KOPT-K1 (cell line): ENCODE measurements around the gene RGPD5.
"Not testable (repeated sequence)": the region's sequence is repeated elsewhere in the genome, so short reads cannot be mapped to it uniquely, and the experiment has no call there.

ENCODE experiments used
- H3K27ac ChIP-seq: fragments of 200-600 bp; sonication (generic); 2 replicates; pipeline ENCODE4 v1.5.1; 2016; ENCODE audit warnings: antibody characterized with exemption, mild to moderate bottlenecking, low read depth, low read length; ENCODE audit not compliant: poor library complexity, severe bottlenecking
- H3K36me3 ChIP-seq: fragments of 200-600 bp; sonication (generic); 2 replicates; pipeline ENCODE4 v1.5.1; 2017; ENCODE audit warnings: antibody characterized with exemption, mild to moderate bottlenecking, low read length, moderate library complexity; ENCODE audit not compliant: insufficient read depth
- H3K9me3 ChIP-seq: fragments of 200-600 bp; sonication (generic); 2 replicates; pipeline ENCODE4 v1.5.1; 2017; ENCODE audit warnings: antibody characterized with exemption, low read length, mild to moderate bottlenecking; ENCODE audit not compliant: insufficient read depth, poor library complexity, severe bottlenecking

Gene RGPD5

GRCh38 chr2:109794074-109794737, at the start of gene RGPD5:
TSS of gene RGPD5 (plus strand) at chr2:109794305. CDS start at chr2:109794466, 161 bp downstream.
- not testable (repeated sequence) for H3K27ac ChIP-seq, H3K36me3 ChIP-seq, H3K9me3 ChIP-seq

- H3K36me3 ChIP-seq, H3K9me3 ChIP-seq, H3K27ac ChIP-seq: not testable (repeated sequence)
These were observed 42.5 kb upstream of the RGPD5 start for GRCh38 chr2:109751572-109751971.

GRCh38 chr2:109757163-109757824, 36.8 kb upstream of the RGPD5 start:
- H3K27ac ChIP-seq, H3K36me3 ChIP-seq, H3K9me3 ChIP-seq: not testable (repeated sequence)

GRCh38 chr2:109760265-109761042, 33.7 kb upstream of the RGPD5 start:
- H3K36me3 ChIP-seq, H3K9me3 ChIP-seq, H3K27ac ChIP-seq: not testable (repeated sequence)

GRCh38 chr2:109761043-109761454, 33.1 kb upstream of the RGPD5 start:
- H3K9me3 ChIP-seq, H3K27ac ChIP-seq, H3K36me3 ChIP-seq: not testable (repeated sequence)

- H3K9me3 ChIP-seq, H3K36me3 ChIP-seq, H3K27ac ChIP-seq: not testable (repeated sequence)
These were observed 32.1 kb upstream of the RGPD5 start for GRCh38 chr2:109761976-109762375.

- H3K9me3 ChIP-seq, H3K27ac ChIP-seq: not testable (repeated sequence)
These were observed 28.0 kb upstream of the RGPD5 start for GRCh38 chr2:109766074-109766473.

GRCh38 chr2:109766886-109767578, 27.1 kb upstream of the RGPD5 start:
- H3K36me3 ChIP-seq, H3K27ac ChIP-seq, H3K9me3 ChIP-seq: not testable (repeated sequence)

More at GRCh38 chr2:109766074-109766473, 28.0 kb upstream of the RGPD5 start:
- not testable (repeated sequence) for H3K36me3 ChIP-seq

- not testable (repeated sequence) for H3K9me3 ChIP-seq, H3K36me3 ChIP-seq
These were observed 25.2 kb upstream of the RGPD5 start for GRCh38 chr2:109768934-109769333.

GRCh38 chr2:109779118-109779517, 15.0 kb upstream of the RGPD5 start:
- not testable (repeated sequence) for H3K36me3 ChIP-seq

More at GRCh38 chr2:109768934-109769333, 25.2 kb upstream of the RGPD5 start:
- not testable (repeated sequence) for H3K27ac ChIP-seq

GRCh38 chr2:109781147-109781816, 12.8 kb upstream of the RGPD5 start:
- not testable (repeated sequence) for H3K27ac ChIP-seq, H3K9me3 ChIP-seq, H3K36me3 ChIP-seq

More at GRCh38 chr2:109779118-109779517, 15.0 kb upstream of the RGPD5 start:
- H3K9me3 ChIP-seq, H3K27ac ChIP-seq: not testable (repeated sequence)

GRCh38 chr2:109782446-109782993, 11.6 kb upstream of the RGPD5 start:
- not testable (repeated sequence) for H3K27ac ChIP-seq, H3K9me3 ChIP-seq, H3K36me3 ChIP-seq

- not testable (repeated sequence) for H3K27ac ChIP-seq, H3K9me3 ChIP-seq, H3K36me3 ChIP-seq
These were observed 2.4 kb upstream of the RGPD5 start for GRCh38 chr2:109791530-109792279.

- not testable (repeated sequence) for H3K9me3 ChIP-seq, H3K36me3 ChIP-seq, H3K27ac ChIP-seq
These were observed 1.4 kb upstream of the RGPD5 start for GRCh38 chr2:109792659-109793058.
